GM12892 (cell line): ENCODE data around the gene CD36.
A peak's percentile ranks its signal among the peaks of the same experiment; 100 is the strongest.

ENCODE experiments used
- DNase-seq: peaks from one replicate; pipeline ENCODE4 v3.0.0; 2011; ENCODE audit not compliant: insufficient read length
- FAIRE-seq: peaks from 2 replicates; lab custom pipeline; 2011; peaks lifted over from hg19 to GRCh38; lab: Jason Lieb, UNC
- POLR2A ChIP-seq: IDR thresholded peaks from 2 replicates; pipeline ENCODE4 v1.6.1; 2011; ENCODE audit warnings: low read depth, low read length, control low read depth
- POLR2AphosphoS5 ChIP-seq: IDR thresholded peaks from 2 replicates; pipeline ENCODE4 v1.6.1; 2011; ENCODE audit warnings: low read depth, low read length, control low read depth
- TAF1 ChIP-seq: IDR thresholded peaks from 2 replicates; pipeline ENCODE4 v1.6.1; 2011; ENCODE audit warnings: low read depth, mild to moderate bottlenecking, control low read depth, low read length, borderline replicate concordance

CD36 gene

DNA sequence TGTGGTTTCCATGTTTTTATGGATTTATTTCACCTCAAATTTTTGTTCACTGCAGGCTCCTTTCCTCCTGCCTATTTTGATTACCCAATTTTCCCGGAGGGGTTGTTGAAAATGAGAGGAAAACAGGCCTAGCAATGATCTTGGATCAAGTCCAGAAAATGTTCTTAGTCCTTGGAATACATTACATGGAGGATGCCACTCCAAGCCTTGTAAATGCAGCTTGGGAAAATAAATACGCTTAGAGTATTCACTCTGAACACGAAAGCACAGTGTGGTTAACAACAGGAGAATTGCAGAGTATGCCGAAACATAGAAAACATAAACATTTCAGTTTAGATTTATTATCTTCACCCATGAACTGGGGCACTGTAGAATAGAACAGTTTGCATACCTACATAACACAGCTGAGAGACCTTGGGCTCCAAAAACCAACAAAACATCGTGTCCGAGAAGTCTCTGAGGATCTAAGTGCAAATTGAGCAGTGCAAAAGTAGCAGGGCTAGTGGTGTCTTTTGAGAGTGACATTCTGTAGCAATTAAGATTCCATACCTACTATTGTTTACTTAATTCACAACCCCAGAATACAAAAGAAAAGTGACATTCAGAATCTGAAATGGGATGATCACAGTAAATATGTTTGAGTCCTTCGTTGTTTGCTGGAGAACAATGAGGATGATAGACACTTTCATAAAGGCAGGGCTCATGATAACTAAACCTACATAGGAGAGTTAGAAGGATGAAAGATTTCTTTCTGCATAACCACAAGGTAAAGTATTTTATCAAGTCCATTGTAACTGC lies 7.6 kb upstream of the CD36 start:
- TF ChIP-seq POLR2A, result no peak
- no peak for TF ChIP-seq POLR2AphosphoS5
- no peak for TF ChIP-seq TAF1
- no peak for FAIRE-seq
- DNase-seq, result no peak

DNA sequence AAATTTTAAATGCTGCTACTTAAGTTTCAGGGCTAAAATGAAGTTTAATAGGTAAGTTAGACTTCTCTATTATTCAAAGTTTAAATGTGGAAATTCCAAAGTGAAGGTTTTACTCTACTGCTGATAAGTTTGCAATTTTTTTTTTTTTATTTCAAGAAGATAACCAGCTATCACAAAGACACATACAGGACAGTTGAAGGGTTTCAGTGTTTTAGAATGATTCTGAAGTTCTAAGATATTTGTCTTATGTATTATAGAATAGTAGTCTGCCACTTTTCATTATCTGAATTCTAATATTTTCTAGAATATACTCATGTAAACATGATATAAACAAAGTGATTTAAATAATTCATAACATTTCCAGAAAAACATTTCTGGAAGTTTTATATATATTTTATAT lies 7.0 kb upstream of the CD36 start:
- DNase-seq, result no peak
- peak; percentile 17 for FAIRE-seq
- TF ChIP-seq POLR2A (no peak), TAF1 (no peak), POLR2AphosphoS5 (no peak)

- DNase-seq (no peak), FAIRE-seq (no peak)
- TF ChIP-seq POLR2A (no peak), TAF1 (no peak), POLR2AphosphoS5 (no peak)
These were observed 6.3 kb upstream of the CD36 start for GRCh38 chr7:80632139-80632538.

GRCh38 chr7:80632819-80633218 lies 5.6 kb upstream of the CD36 start:
- FAIRE-seq (no peak), DNase-seq (no peak)
- TF ChIP-seq POLR2A (no peak), TAF1 (no peak), POLR2AphosphoS5 (no peak)

DNA sequence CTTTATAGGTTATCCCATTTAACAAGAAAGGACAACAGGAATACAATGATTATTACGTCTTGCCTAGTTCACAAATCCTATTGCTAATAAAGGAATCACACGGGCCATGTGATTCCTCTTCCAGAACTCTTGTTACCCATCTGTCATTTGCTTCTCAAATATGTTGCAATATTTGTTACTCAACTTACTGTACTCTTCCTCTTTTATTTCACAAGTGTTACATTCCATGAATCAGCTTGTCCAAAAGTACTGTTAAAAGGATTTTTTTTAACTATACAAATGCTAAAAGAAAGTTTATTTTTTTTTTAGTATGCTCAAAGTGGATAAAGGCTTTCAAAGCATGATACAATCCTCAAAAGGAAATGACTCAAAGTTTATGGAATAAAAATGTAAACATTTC lies 3.9 kb upstream of the CD36 start:
- no peak for TF ChIP-seq TAF1
- no peak for TF ChIP-seq POLR2A
- no peak for TF ChIP-seq POLR2AphosphoS5
- no peak for FAIRE-seq

GRCh38 chr7:80635533-80635932 lies 2.9 kb upstream of the CD36 start:
- no peak for DNase-seq
- no peak for FAIRE-seq
- TF ChIP-seq POLR2A (no peak), POLR2AphosphoS5 (no peak), TAF1 (no peak)

More for the DNA sequence above, 3.9 kb upstream of the CD36 start:
- DNase-seq, result no peak

- FAIRE-seq, result no peak
- TF ChIP-seq POLR2AphosphoS5, result no peak
- no peak for TF ChIP-seq POLR2A
- TF ChIP-seq TAF1, result no peak
These were observed 2.4 kb upstream of the CD36 start for GRCh38 chr7:80635998-80636397.

GRCh38 chr7:80636709-80637108 lies 1.7 kb upstream of the CD36 start:
- FAIRE-seq (no peak), DNase-seq (no peak)
- TF ChIP-seq POLR2AphosphoS5 (no peak), TAF1 (no peak), POLR2A (no peak)

More at GRCh38 chr7:80635998-80636397, 2.4 kb upstream of the CD36 start:
- no peak for DNase-seq

DNA sequence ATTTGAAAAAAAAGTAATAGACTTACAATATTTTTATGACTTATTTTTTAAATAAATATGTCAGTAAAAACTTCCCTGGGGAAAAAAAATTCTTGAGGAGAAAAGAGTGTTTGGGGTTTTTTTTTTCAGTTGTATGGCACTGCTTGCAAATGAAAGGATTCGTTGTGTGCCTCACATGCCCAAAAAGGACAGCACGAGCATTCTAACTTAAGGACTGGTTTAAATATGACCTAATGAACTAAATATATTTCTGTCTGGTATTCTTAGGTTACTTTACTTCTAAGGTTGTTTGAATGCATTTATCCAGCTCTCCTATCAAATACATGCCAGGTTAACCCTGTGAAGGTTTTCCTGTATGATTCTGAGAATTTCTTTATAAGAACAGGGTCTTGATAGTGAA lies 988 bp upstream of the CD36 start:
- no peak for TF ChIP-seq TAF1
- TF ChIP-seq POLR2AphosphoS5, result no peak
- TF ChIP-seq POLR2A, result no peak
- DNase-seq, result no peak
- no peak for FAIRE-seq

GRCh38 chr7:80639011-80639410 lies 569 bp downstream of the CD36 start:
- DNase-seq (no peak), FAIRE-seq (no peak)
- TF ChIP-seq TAF1 (no peak), POLR2A (no peak), POLR2AphosphoS5 (no peak)

DNA sequence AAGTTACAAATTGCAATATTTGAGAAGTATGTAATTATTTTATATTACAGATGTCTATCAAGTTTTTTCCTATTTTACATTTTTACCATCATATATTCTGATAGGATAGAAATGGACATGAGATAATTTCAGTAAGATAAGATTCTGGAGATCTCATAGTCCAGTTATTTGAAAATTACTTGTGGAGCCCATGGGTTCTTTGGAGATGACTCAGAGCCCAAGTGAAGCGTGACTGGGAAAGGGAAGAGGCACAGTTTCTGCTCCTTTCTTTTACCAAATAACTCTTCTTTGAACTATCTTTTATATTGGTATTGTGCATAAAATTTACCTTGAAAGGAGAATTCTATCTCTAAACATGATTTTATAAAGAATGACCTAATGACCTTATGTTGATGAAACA lies 2.4 kb downstream of the CD36 start:
- TF ChIP-seq TAF1 (no peak), POLR2A (no peak), POLR2AphosphoS5 (no peak)
- FAIRE-seq, result no peak
- no peak for DNase-seq

DNA sequence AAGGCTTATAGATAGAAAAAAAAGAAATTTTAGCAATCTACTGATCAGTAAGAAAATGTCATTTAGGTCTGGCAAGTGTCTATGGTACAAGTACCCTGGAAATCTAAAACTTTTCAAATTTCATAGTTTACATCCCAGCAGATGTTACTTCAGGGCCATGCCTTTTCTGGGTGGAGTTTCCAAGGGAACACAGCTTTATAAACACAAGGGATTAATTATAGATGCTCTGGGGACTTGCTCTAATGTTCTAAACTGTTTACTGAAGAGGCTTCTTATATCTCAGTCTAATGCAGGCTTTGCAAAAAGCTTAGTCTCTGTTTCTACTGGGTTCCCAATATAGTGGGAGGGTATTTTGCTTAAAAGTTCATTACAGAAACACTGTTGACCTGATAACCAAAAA lies 3.1 kb downstream of the CD36 start:
- DNase-seq, result no peak
- FAIRE-seq, result no peak
- TF ChIP-seq TAF1 (no peak), POLR2A (no peak), POLR2AphosphoS5 (no peak)

GRCh38 chr7:80642871-80643270 lies 4.4 kb downstream of the CD36 start:
- FAIRE-seq (no peak), DNase-seq (no peak)
- TF ChIP-seq POLR2AphosphoS5, result no peak
- no peak for TF ChIP-seq POLR2A
- TF ChIP-seq TAF1, result no peak
